Measurements from ENCODE around the gene DPH6. TPM values are rescaled to one million over a fixed set of nuclear protein-coding genes. Genes with fewer than 3 reads are reported as not detected.
A peak's percentile ranks its signal among the peaks of the same experiment; 100 is the strongest.

DPH6 gene
- total RNA-seq, 3 donors from 2014 or later (not counting 1 experiment from before 2014, with no cell fraction given), result 10.8 to 13.3 (median 13.1) TPM

DNA sequence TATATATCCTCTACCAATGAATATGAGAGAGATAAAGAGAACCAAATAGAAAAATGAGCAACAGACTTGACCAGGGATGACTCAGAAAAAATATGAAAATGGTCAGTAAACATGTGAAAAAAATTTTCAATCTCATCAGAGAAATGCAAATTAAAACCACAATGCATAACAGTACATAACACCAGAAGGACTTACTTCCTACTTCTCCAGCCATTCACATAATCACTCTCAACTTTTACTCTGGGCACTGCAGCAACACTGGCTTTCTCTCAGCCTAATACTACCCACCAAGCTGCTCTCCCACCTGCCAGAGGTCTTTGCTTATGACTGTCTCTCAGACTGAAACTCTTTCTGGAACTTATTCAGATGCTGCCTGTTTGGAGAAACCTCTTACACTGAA lies 49.4 kb downstream of the DPH6 start:
- H3K27ac ChIP-seq (ENCODE audit: low read length), result no peak overlapping the region
- ATAC-seq, result peak in 2 of 3 donors; percentile 35 to 40
- Mint-ChIP-seq H3K27me3 (ENCODE audit: low read depth in 2 of 2) (no peaks in the 10 kb centered on the region), H3K9me3 (no peaks in the 10 kb centered on the region), H3K4me3 (no peak overlapping the region), H3K27ac (peak overlapping the region in 1 of 2 donors; percentile 39), H3K36me3 (no peaks in the 10 kb centered on the region), H3K4me1 (peaks cover 6 to 12% of the 10 kb centered on the region in 2 donors)
- no peaks in the 10 kb centered on the region for H3K9me3 ChIP-seq (ENCODE audit: control insufficient read depth, insufficient read depth, low read length)
- no peaks in the 10 kb centered on the region for H3K4me1 ChIP-seq (ENCODE audit: control insufficient read depth, insufficient read depth, low read length)
- no peaks in the 10 kb centered on the region for H3K27me3 ChIP-seq (ENCODE audit: control insufficient read depth, insufficient read depth, low read length)
- H3K36me3 ChIP-seq (ENCODE audit: control insufficient read depth, insufficient read depth, low read length), result no peaks in the 10 kb centered on the region
- TF ChIP-seq, protein P1, sequence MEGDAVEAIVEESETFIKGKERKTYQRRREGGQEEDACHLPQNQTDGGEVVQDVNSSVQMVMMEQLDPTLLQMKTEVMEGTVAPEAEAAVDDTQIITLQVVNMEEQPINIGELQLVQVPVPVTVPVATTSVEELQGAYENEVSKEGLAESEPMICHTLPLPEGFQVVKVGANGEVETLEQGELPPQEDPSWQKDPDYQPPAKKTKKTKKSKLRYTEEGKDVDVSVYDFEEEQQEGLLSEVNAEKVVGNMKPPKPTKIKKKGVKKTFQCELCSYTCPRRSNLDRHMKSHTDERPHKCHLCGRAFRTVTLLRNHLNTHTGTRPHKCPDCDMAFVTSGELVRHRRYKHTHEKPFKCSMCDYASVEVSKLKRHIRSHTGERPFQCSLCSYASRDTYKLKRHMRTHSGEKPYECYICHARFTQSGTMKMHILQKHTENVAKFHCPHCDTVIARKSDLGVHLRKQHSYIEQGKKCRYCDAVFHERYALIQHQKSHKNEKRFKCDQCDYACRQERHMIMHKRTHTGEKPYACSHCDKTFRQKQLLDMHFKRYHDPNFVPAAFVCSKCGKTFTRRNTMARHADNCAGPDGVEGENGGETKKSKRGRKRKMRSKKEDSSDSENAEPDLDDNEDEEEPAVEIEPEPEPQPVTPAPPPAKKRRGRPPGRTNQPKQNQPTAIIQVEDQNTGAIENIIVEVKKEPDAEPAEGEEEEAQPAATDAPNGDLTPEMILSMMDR (IDR thresholded peaks at IDR 0.05), result no peak
- no peak overlapping the region for H3K4me3 ChIP-seq (ENCODE audit: low read length)
- no peak for DNase-seq
- intact Hi-C loops (cut with micrococcal nuclease), result no loop called here

GRCh38 chr15:35495080-35495479 lies 50.9 kb downstream of the DPH6 start:
- no peak overlapping the region for H3K4me3 Mint-ChIP-seq
- intact Hi-C loops (cut with micrococcal nuclease), result no loop called here
- Histone ChIP-seq H3K4me3 (ENCODE audit: low read length) (no peak overlapping the region), H3K9me3 (ENCODE audit: control insufficient read depth, insufficient read depth, low read length) (no peaks in the 10 kb centered on the region), H3K36me3 (ENCODE audit: control insufficient read depth, insufficient read depth, low read length) (no peaks in the 10 kb centered on the region), H3K27me3 (ENCODE audit: control insufficient read depth, insufficient read depth, low read length) (no peaks in the 10 kb centered on the region), H3K27ac (ENCODE audit: low read length) (no peak overlapping the region), H3K4me1 (ENCODE audit: control insufficient read depth, insufficient read depth, low read length) (no peaks in the 10 kb centered on the region)
- TF ChIP-seq, protein P1 (IDR thresholded peaks at IDR 0.05), result no peak
- H3K4me1 Mint-ChIP-seq, result peaks cover 6 to 12% of the 10 kb centered on the region in 2 donors
- ATAC-seq, result no peak
- WGBS (ENCODE audit: insufficient coverage), result 93% methylated on average over 3 of the region's 3 CpGs
- H3K9me3 Mint-ChIP-seq, result no peaks in the 10 kb centered on the region
- DNase-seq, result no peak
- H3K27ac Mint-ChIP-seq, result no peak overlapping the region
- no peaks in the 10 kb centered on the region for H3K27me3 Mint-ChIP-seq (ENCODE audit: low read depth in 2 of 2)
- H3K36me3 Mint-ChIP-seq, result no peaks in the 10 kb centered on the region

DNA sequence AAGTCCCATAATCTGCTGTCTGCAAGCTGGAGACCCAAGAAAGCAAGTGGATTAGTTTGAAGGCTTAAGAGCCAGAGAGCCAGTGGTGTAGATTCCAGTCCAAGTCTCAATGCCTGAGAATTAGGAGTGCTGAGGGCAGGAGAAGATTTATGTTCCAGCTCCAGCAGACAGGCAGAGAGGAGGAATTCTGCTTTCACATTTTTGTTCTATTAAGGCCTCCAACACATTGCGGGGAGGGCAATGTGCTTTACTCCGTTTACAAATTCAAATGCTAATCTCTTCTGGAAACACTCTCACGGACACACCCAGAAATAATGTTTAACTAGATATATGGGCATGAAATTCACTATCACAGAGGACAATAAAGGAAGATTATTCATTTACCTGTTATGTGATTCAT lies 54.0 kb downstream of the DPH6 start:
- Mint-ChIP-seq H3K9me3 (peaks cover 0 to 5% of the 10 kb centered on the region in 2 donors), H3K27me3 (ENCODE audit: low read depth in 2 of 2) (no peaks in the 10 kb centered on the region), H3K36me3 (peaks cover 7% of the 10 kb centered on the region), H3K27ac (no peak overlapping the region), H3K4me3 (no peak overlapping the region), H3K4me1 (peaks cover 14 to 17% of the 10 kb centered on the region in 2 donors)
- Histone ChIP-seq H3K27me3 (ENCODE audit: control insufficient read depth, insufficient read depth, low read length) (no peaks in the 10 kb centered on the region), H3K9me3 (ENCODE audit: control insufficient read depth, insufficient read depth, low read length) (peaks cover 6% of the 10 kb centered on the region), H3K4me1 (ENCODE audit: control insufficient read depth, insufficient read depth, low read length) (no peaks in the 10 kb centered on the region), H3K4me3 (ENCODE audit: low read length) (no peak overlapping the region), H3K36me3 (ENCODE audit: control insufficient read depth, insufficient read depth, low read length) (no peaks in the 10 kb centered on the region), H3K27ac (ENCODE audit: low read length) (no peak overlapping the region)
- TF ChIP-seq, protein P1 (IDR thresholded peaks at IDR 0.05), result no peak
- 100% methylated on average over 2 of the region's 3 CpGs for WGBS (ENCODE audit: insufficient coverage)
- no peak for DNase-seq
- no peak for ATAC-seq
- intact Hi-C loops (cut with micrococcal nuclease), result no loop called here

DNA sequence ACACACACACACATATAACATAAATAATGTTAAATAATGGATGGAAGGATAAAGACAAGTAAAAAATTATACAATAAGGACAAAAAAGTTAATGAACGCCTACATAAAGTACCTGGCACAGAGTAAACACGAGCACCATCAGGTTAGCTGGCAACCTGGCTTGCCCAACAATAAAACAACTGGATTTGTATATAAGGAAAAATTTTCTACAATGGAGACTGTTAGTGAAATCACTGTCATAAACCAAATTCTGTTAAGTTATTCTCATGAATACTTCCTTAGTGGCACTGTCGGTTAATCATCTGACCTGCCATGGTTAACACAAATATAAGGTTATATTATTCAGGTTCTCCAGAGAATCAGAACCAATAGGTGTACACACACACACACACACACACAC lies 54.8 kb downstream of the DPH6 start:
- Mint-ChIP-seq H3K9me3 (peaks cover 2 to 7% of the 10 kb centered on the region in 2 donors), H3K4me1 (peaks cover 9 to 11% of the 10 kb centered on the region in 2 donors), H3K27ac (no peak overlapping the region), H3K27me3 (ENCODE audit: low read depth in 2 of 2) (no peaks in the 10 kb centered on the region), H3K36me3 (peaks cover 14% of the 10 kb centered on the region), H3K4me3 (no peak overlapping the region)
- ATAC-seq, result no peak
- Histone ChIP-seq H3K4me1 (ENCODE audit: control insufficient read depth, insufficient read depth, low read length) (no peaks in the 10 kb centered on the region), H3K9me3 (ENCODE audit: control insufficient read depth, insufficient read depth, low read length) (peaks cover 8% of the 10 kb centered on the region), H3K27ac (ENCODE audit: low read length) (no peak overlapping the region), H3K4me3 (ENCODE audit: low read length) (no peak overlapping the region), H3K36me3 (ENCODE audit: control insufficient read depth, insufficient read depth, low read length) (no peaks in the 10 kb centered on the region), H3K27me3 (ENCODE audit: control insufficient read depth, insufficient read depth, low read length) (no peaks in the 10 kb centered on the region)
- 95% methylated on average over 3 of the region's 3 CpGs for WGBS (ENCODE audit: insufficient coverage)
- DNase-seq, result no peak
- TF ChIP-seq, protein P1 (IDR thresholded peaks at IDR 0.05), result no peak
- intact Hi-C loops (cut with micrococcal nuclease), result no loop called here
